Muscle layer of colon (tissue), 2 donors: ENCODE data around the gene COG1.
A peak's percentile ranks its signal among the peaks of the same experiment; 100 is the strongest.
"Not testable (repeated sequence)": the region's sequence is repeated elsewhere in the genome, so short reads cannot be mapped to it uniquely, and the experiment has no call there.

Experiments
- H3K27ac ChIP-seq: one replicate; pipeline ENCODE4 v1.7.0; 2013; ENCODE audit warnings: low read depth, mild to moderate bottlenecking, low read length, moderate library complexity
- H3K27me3 ChIP-seq, 2 donors: one replicate each; pipeline ENCODE4 v1.7.0; 2013; ENCODE audit warnings: low read length in 2 of 2, mild to moderate bottlenecking in 2 of 2; ENCODE audit not compliant: insufficient read depth in 2 of 2, control insufficient read depth in 1 of 2
- H3K36me3 ChIP-seq: one replicate; pipeline ENCODE4 v1.7.0; 2013; ENCODE audit warnings: mild to moderate bottlenecking, low read length; ENCODE audit not compliant: insufficient read depth
- H3K4me1 ChIP-seq: one replicate; pipeline ENCODE4 v1.7.0; 2013; ENCODE audit warnings: mild to moderate bottlenecking, low read length; ENCODE audit not compliant: insufficient read depth
- H3K4me3 ChIP-seq, 2 donors: one replicate each; pipeline ENCODE4 v1.7.0; 2013; ENCODE audit warnings: low read length in 2 of 2, low read depth in 1 of 2, mild to moderate bottlenecking in 1 of 2, moderate library complexity in 1 of 2
- H3K9ac ChIP-seq: one replicate; pipeline ENCODE4 v1.7.0; 2013; ENCODE audit warnings: low read length
- H3K9me3 ChIP-seq: one replicate; pipeline ENCODE4 v1.7.0; 2013; ENCODE audit warnings: mild to moderate bottlenecking, low read length
- donor health status: abdominal sarcoma.
- donor health status: Adenocarcinoma of cecum.

Gene COG1, protein sequence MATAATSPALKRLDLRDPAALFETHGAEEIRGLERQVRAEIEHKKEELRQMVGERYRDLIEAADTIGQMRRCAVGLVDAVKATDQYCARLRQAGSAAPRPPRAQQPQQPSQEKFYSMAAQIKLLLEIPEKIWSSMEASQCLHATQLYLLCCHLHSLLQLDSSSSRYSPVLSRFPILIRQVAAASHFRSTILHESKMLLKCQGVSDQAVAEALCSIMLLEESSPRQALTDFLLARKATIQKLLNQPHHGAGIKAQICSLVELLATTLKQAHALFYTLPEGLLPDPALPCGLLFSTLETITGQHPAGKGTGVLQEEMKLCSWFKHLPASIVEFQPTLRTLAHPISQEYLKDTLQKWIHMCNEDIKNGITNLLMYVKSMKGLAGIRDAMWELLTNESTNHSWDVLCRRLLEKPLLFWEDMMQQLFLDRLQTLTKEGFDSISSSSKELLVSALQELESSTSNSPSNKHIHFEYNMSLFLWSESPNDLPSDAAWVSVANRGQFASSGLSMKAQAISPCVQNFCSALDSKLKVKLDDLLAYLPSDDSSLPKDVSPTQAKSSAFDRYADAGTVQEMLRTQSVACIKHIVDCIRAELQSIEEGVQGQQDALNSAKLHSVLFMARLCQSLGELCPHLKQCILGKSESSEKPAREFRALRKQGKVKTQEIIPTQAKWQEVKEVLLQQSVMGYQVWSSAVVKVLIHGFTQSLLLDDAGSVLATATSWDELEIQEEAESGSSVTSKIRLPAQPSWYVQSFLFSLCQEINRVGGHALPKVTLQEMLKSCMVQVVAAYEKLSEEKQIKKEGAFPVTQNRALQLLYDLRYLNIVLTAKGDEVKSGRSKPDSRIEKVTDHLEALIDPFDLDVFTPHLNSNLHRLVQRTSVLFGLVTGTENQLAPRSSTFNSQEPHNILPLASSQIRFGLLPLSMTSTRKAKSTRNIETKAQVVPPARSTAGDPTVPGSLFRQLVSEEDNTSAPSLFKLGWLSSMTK

DNA sequence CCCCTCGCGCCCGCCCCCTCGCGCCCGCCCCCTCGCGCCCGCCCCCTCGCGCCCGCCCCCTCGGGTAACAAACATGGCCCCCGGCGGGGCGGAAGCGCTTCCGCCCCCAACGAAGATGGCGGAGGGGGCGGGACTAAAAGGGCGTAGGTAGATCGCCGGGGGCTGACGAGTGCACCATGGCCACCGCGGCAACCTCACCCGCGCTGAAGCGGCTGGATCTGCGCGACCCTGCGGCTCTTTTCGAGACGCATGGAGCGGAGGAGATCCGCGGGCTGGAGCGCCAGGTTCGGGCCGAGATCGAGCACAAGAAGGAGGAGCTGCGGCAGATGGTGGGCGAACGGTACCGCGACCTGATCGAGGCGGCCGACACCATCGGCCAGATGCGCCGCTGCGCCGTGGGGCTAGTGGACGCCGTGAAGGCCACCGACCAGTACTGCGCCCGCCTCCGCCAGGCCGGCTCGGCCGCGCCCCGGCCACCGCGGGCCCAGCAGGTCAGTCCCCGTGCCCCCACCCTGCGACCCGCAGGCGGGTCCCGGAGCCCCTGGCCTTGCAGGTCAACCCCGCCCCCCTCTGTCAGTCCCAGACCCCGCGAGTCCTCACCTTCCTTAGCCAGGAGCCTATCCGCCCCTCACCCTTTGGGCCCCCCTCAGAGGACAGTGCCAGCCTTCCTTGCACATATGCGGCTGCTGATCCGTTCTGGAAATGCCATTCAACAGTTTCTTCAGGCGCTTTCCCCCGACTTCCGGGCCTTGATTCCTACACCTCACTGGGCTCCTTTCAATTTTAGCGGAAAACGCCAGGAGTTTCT is at the start of gene COG1:
Gene COG1 (plus strand): TSS at position 162 of the 808 bp plus-strand sequence. CDS start 15 bp downstream, at position 177.
- H3K27ac ChIP-seq, result peak within 1 kb of the TSS; percentile 92
- H3K9me3 ChIP-seq, result no peaks in the 10 kb centered on the region
- H3K9ac ChIP-seq, result peak within 1 kb of the TSS; percentile 82
- peaks cover 16% of the 10 kb centered on the region for H3K4me1 ChIP-seq
- no peaks in the 10 kb centered on the region for H3K27me3 ChIP-seq
- H3K4me3 ChIP-seq, result peak within 1 kb of the TSS; percentile 88 to 95
- peaks cover 18% of the 10 kb centered on the region for H3K36me3 ChIP-seq

DNA sequence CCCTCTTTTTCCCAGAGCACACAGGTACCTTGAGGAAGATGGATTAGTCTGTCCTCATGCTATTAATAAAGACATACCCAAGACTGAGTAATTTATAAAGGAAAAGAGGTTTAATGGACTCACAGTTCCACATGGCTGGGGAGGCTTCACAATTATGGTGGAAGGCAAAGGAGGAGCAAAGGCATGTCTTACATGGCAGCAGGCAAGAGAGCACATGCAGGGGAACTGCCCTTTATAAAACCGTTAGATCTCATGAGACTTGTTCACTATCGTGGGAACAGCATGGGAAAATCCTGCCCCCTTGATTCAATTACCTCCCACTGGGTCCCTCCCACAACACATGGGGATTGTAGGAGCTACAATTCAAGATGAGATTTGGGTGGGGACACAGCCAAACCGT is 48.6 kb upstream of the COG1 start:
- not testable (repeated sequence) for H3K36me3 ChIP-seq, H3K4me1 ChIP-seq, H3K27ac ChIP-seq, H3K4me3 ChIP-seq, H3K9me3 ChIP-seq, H3K9ac ChIP-seq
- peaks cover 0 to 11% of the 10 kb centered on the region in 2 donors for H3K27me3 ChIP-seq

DNA sequence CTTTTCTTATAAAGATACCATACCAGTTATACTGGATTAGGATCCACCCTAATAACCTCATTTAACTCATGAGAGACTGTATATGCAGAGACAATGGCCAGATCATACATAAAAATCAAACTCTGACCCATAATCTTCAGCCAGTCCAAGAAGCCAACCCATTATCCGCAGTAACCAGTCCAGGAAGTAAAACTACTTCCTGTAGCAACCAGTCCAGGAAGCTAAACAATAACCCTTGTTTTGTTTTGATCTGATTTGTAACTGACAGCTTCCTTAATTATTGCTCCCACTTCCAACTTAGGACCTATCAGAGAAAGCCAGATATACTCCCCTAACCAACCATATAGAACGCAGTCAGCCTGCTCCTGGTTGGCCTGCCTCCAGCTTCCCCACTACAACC is 47.2 kb upstream of the COG1 start:
- Histone ChIP-seq H3K9ac (no peak overlapping the region), H3K27me3 (peaks cover 0 to 11% of the 10 kb centered on the region in 2 donors), H3K27ac (no peak overlapping the region), H3K4me3 (no peak overlapping the region), H3K4me1 (no peaks in the 10 kb centered on the region), H3K36me3 (no peaks in the 10 kb centered on the region), H3K9me3 (no peaks in the 10 kb centered on the region)

DNA sequence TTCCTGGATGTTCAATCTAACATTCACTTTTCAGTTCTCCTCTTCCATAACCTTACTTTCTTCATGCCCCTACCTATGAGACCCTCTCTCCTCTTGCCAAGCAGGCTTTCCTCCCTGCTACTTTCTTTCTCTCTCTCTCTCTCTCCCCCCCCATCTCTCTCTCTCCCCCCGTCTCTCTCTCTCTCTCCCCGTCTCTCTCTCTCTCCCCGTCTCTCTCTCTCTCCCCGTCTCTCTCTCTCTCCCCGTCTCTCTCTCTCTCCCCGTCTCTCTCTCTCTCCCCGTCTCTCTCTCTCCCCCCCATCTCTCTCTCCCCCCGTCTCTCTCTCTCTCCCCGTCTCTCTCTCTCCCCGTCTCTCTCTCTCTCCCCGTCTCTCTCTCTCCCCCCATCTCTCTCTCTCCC is 45.1 kb upstream of the COG1 start:
- H3K27me3 ChIP-seq, result peaks cover 0 to 11% of the 10 kb centered on the region in 2 donors
- H3K36me3 ChIP-seq, H3K9ac ChIP-seq, H3K4me3 ChIP-seq, H3K27ac ChIP-seq, H3K4me1 ChIP-seq, H3K9me3 ChIP-seq: not testable (repeated sequence)

DNA sequence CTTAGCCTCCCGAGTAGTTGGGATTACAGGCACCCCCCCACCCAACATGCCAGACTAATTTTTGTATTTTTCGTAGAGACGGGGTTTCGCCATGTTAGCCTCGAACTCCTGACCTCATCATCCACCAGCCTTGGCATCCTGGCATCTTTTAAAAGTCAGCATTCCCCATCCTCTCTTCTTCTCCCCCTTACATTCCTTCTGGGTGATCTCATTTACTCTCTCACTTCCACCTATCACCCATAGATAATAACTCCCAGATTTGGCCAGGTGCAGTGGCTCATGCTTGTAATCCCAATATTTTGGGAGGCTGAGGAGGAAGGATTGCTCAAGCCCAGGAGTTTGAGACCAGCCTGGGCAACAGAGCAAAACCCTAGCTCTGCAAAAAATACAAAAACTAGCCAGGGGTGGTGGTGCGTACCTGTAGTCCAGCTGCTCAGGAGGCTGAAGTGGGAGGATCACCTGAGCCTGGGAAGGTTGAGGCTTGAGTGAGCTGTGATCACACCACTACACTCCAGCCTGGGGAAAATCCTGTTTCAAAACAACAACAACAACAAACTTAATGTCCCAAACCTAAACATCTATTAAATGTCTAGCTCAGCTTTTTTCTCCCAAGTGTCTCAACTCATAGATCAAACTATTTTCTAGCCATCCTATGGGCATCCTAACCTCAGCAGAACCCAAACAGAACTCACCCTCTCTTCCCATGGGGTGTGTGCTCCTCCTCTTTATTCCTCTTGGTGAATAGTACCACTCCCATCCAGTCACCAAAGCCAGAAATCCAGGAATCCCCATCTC is 44.1 kb upstream of the COG1 start:
- Histone ChIP-seq H3K36me3 (no peaks in the 10 kb centered on the region), H3K9ac (no peak overlapping the region), H3K27me3 (peaks cover 0 to 11% of the 10 kb centered on the region in 2 donors), H3K4me3 (no peak overlapping the region), H3K27ac (no peak overlapping the region), H3K9me3 (no peaks in the 10 kb centered on the region), H3K4me1 (no peaks in the 10 kb centered on the region)

DNA sequence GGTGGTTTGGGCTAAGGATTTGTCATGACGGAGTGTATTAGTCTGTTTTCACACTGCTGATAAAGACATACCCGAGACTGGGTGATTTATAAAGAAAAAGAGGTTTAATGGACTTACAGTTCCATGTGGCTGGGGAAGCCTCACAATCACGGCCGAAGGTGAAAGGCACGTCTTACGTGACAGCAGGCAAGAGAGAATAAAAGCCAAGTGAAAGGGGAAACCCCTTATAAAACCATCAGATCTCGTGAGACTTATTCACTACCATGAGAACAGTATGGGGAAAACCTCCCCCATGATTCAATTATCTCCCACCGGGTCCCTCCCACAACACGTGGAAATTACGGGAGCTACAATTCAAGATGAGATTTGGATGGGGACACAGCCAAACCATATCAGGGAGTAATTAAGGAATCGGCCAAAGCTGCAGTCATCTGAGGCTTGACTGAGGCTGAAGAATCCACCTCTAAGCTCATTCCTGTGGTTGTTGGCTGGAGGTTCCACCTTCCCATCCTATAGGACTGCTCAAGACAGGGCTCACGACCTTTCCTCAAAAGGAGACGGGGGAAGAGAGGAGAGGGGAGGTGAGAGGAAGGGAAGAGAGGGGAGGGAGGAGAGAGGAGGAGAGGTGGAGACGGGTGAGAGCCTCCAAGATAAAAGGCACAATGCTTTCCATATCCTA is 42.1 kb upstream of the COG1 start:
- not testable (repeated sequence) for H3K9ac ChIP-seq, H3K4me3 ChIP-seq, H3K27ac ChIP-seq, H3K36me3 ChIP-seq, H3K4me1 ChIP-seq, H3K9me3 ChIP-seq
- H3K27me3 ChIP-seq, result peaks cover 0 to 14% of the 10 kb centered on the region in 2 donors

DNA sequence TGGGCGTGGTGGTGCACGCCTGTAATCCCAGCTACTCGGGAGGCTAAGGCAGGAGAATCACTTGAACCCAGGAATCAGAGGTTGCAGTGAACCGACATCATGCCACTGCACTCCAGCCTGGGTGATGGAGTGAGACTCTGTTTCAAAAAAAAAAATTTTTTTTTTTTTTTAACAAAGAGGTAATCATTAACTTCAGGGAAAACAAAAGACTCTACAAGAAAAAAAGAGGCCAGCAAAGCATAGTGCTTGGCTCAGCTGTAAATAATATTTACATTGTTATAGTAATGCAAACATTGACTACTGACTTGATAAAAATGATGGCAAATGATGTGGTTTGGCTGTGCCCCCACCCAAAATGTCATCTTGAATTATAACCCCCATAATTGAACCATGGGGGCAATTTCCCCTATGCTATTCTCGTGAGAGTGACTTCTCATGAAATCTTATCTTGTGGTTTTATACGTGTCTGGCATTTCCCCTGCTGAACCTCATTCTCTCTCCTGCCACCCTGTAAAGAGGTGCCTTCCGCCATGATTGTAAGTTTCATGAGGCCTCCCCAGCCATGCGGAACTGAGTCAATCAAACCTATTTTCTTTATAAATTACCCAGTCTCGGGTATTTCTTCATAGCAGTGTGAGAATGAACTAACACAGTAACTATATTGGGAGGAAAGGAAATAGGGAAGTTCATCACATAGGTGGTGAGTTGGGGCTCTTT is 40.8 kb upstream of the COG1 start:
- Histone ChIP-seq H3K27ac (no peak overlapping the region), H3K27me3 (peaks cover 0 to 7% of the 10 kb centered on the region in 2 donors), H3K9me3 (no peaks in the 10 kb centered on the region), H3K4me1 (no peaks in the 10 kb centered on the region), H3K36me3 (no peaks in the 10 kb centered on the region), H3K9ac (no peak overlapping the region), H3K4me3 (no peak overlapping the region)

DNA sequence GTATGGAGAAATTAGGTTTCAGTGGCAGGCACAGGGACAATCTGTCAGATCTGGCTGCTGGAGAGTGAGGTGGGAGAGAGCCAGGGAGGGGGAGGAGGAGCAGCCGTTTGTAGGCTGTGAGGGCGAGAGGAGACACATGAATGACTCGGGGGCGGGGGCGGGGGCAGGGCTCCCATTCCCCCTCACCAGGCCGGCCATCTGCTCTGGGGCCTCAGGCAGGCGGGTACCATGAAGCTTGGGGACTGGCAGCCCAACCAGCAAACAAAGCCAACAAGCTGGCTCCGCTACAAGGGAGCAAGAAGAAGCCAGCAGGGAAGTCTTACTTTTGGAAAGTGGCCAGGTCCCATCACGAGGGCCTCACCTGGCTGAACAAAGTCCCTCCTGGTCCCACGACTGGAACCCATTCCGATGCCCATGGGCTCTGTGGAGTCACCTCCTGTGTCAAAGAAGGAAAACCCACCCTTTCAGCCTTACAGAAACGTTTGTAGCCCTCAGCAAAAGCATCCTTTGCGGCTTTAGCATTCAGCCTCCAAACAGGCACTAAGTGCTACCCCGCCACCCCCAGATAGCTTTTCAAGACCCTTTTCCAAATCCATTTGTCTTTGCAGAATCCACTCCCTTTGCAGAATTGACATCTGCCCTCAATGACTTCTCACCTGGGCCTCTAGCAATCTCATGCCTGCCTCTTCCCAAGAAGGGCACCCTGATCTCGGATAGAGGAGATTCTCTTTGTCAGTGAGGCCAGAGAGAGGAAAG is 37.3 kb upstream of the COG1 start:
- H3K4me3 ChIP-seq, result no peak overlapping the region
- no peaks in the 10 kb centered on the region for H3K9me3 ChIP-seq
- no peaks in the 10 kb centered on the region for H3K4me1 ChIP-seq
- no peak overlapping the region for H3K27ac ChIP-seq
- peaks cover 0 to 4% of the 10 kb centered on the region in 2 donors for H3K27me3 ChIP-seq
- no peaks in the 10 kb centered on the region for H3K36me3 ChIP-seq
- H3K9ac ChIP-seq, result no peak overlapping the region

DNA sequence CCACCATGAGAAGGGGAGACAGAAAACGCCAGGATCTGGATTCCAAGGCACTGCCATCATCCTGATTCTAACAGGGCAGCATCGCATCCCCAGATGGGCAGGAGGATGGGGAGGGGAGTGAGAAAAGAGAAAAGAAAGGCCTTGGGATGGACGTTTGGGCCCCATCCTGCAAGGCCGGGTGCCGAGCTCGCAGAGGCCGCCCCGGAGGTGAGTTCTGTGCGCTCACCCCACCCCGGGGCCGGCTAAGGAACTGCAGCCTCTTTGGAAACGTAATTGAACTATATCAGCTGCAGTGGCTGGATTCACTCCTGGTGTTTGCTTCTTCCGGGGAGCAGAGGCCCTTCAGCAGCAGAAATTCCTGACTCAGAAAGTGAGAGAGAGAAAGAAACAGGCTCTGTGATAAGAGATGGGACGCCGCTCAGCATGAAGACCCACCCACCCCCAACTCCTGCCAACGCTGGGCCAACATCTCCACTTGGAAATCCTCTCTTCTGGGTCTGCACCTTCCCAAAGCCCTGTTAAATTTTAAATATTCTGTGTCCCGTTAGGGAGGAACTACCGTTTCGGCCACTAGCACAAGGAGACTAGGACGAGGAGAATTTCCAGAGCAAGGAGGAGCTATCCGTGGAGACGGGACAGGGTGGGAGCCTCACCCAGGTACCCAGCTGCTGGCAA is 36.6 kb upstream of the COG1 start:
- H3K27ac ChIP-seq, result no peak overlapping the region
- no peaks in the 10 kb centered on the region for H3K36me3 ChIP-seq
- peaks cover 0 to 4% of the 10 kb centered on the region in 2 donors for H3K27me3 ChIP-seq
- no peak overlapping the region for H3K4me3 ChIP-seq
- H3K4me1 ChIP-seq, result no peaks in the 10 kb centered on the region
- H3K9me3 ChIP-seq, result no peaks in the 10 kb centered on the region
- no peak overlapping the region for H3K9ac ChIP-seq
